ENCODE results near the gene FHIT. TPM values are rescaled to one million over a fixed set of nuclear protein-coding genes. Genes with fewer than 3 reads are reported as not detected.
"Not testable (repeated sequence)": the region's sequence is repeated elsewhere in the genome, so short reads cannot be mapped to it uniquely, and the experiment has no call there.

Gene FHIT
- total RNA-seq, 1 donor from 2014 or later = 20.2 TPM

DNA sequence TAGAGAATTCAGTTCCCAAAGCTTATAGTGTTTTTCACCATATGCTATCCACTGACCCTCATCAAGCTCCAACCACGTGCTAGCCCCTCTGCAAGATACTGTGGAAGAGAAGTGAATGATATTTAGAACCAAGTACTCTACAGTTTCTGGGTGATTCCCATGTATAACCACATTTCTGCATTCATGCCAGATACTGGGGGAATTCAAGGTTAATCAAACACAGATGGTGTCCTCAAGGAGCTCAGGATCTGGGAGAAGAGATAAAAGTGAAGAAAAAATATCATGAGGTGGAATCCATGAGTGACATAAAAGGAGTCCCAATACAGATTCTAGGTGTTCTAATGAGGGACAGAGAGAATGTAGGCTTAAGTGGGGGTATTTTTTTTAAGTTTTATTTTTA lies 195.8 kb downstream of the FHIT start:
- Mint-ChIP-seq H3K36me3 (ENCODE audit: low read depth, unreplicated experiment) (no peaks in the 10 kb centered on the region), H3K27ac (ENCODE audit: unreplicated experiment) (no peak overlapping the region), H3K4me3 (ENCODE audit: unreplicated experiment) (no peak overlapping the region), H3K27me3 (ENCODE audit: unreplicated experiment) (peaks cover 2% of the 10 kb centered on the region), H3K4me1 (ENCODE audit: unreplicated experiment) (peaks cover 3% of the 10 kb centered on the region), H3K9me3 (ENCODE audit: unreplicated experiment) (no peaks in the 10 kb centered on the region)
- no peak for DNase-seq (ENCODE audit: low spot score)
- TF ChIP-seq, protein P1, sequence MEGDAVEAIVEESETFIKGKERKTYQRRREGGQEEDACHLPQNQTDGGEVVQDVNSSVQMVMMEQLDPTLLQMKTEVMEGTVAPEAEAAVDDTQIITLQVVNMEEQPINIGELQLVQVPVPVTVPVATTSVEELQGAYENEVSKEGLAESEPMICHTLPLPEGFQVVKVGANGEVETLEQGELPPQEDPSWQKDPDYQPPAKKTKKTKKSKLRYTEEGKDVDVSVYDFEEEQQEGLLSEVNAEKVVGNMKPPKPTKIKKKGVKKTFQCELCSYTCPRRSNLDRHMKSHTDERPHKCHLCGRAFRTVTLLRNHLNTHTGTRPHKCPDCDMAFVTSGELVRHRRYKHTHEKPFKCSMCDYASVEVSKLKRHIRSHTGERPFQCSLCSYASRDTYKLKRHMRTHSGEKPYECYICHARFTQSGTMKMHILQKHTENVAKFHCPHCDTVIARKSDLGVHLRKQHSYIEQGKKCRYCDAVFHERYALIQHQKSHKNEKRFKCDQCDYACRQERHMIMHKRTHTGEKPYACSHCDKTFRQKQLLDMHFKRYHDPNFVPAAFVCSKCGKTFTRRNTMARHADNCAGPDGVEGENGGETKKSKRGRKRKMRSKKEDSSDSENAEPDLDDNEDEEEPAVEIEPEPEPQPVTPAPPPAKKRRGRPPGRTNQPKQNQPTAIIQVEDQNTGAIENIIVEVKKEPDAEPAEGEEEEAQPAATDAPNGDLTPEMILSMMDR (IDR thresholded peaks at IDR 0.05; ENCODE audit: unreplicated experiment) = no peak

- DNase-seq (ENCODE audit: low spot score) = no peak
- H3K4me1 Mint-ChIP-seq (ENCODE audit: unreplicated experiment) = peaks cover 3% of the 10 kb centered on the region
- H3K27me3 Mint-ChIP-seq (ENCODE audit: unreplicated experiment) = peaks cover 2% of the 10 kb centered on the region
- H3K9me3 Mint-ChIP-seq (ENCODE audit: unreplicated experiment) = no peaks in the 10 kb centered on the region
- TF ChIP-seq, protein P1 (IDR thresholded peaks at IDR 0.05; ENCODE audit: unreplicated experiment) = no peak
- no peak overlapping the region for H3K4me3 Mint-ChIP-seq (ENCODE audit: unreplicated experiment)
- H3K27ac Mint-ChIP-seq (ENCODE audit: unreplicated experiment) = no peak overlapping the region
- H3K36me3 Mint-ChIP-seq (ENCODE audit: low read depth, unreplicated experiment) = no peaks in the 10 kb centered on the region
These were observed 197.3 kb downstream of the FHIT start for GRCh38 chr3:61053781-61054496.

DNA sequence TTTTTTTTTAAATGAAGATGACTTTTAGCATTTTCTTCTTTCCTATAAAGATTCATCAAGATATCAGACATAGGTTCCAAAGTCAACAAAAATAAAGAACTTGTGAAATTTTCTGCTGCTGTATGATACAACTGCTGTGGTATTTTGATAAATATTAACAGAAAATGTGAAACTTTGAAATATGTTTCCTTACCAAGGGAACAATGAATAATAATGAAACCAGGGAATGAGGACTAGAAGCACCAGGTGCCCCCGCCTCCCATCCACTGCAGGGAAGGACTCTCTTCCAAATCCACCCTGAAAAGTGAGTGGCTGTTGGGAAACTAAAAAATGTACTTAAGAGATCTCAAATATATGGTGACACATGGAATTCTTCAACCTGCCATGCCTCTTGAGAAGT lies 198.4 kb downstream of the FHIT start:
- Mint-ChIP-seq H3K27ac (ENCODE audit: unreplicated experiment) (no peak overlapping the region), H3K4me1 (ENCODE audit: unreplicated experiment) (no peaks in the 10 kb centered on the region), H3K4me3 (ENCODE audit: unreplicated experiment) (no peak overlapping the region), H3K27me3 (ENCODE audit: unreplicated experiment) (peaks cover 2% of the 10 kb centered on the region), H3K36me3 (ENCODE audit: low read depth, unreplicated experiment) (no peaks in the 10 kb centered on the region), H3K9me3 (ENCODE audit: unreplicated experiment) (no peaks in the 10 kb centered on the region)
- DNase-seq (ENCODE audit: low spot score) = no peak
- TF ChIP-seq, protein P1 (IDR thresholded peaks at IDR 0.05; ENCODE audit: unreplicated experiment) = no peak

- Mint-ChIP-seq H3K4me1 (ENCODE audit: unreplicated experiment) (no peaks in the 10 kb centered on the region), H3K36me3 (ENCODE audit: low read depth, unreplicated experiment) (no peaks in the 10 kb centered on the region), H3K27me3 (ENCODE audit: unreplicated experiment) (peaks cover 2% of the 10 kb centered on the region), H3K27ac (ENCODE audit: unreplicated experiment) (no peak overlapping the region), H3K9me3 (ENCODE audit: unreplicated experiment) (no peaks in the 10 kb centered on the region), H3K4me3 (ENCODE audit: unreplicated experiment) (no peak overlapping the region)
- TF ChIP-seq, protein P1 (IDR thresholded peaks at IDR 0.05; ENCODE audit: unreplicated experiment) = no peak
- no peak for DNase-seq (ENCODE audit: low spot score)
These were observed 199.6 kb downstream of the FHIT start for GRCh38 chr3:61051666-61052065.

DNA sequence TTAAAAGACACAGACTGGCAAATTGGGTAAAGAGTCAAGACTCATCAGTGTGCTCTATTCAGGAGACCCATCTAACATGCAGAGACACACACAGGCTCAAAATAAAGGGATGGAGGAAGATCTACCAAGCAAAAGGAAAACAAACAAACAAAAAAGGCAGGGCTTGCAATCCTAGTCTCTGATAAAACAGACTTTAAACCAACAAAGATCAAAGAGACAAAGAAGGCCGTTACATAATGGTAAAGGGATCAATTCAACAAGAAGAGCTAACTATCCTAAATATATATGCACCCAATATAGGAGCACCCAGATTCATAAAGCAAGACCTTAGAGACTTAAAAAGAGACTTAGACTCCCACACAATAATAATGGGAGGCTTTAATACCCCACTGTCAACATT lies 206.1 kb downstream of the FHIT start:
- not testable (repeated sequence) for H3K27ac Mint-ChIP-seq (ENCODE audit: unreplicated experiment); H3K27me3 Mint-ChIP-seq (ENCODE audit: unreplicated experiment); DNase-seq (ENCODE audit: low spot score); H3K4me3 Mint-ChIP-seq (ENCODE audit: unreplicated experiment); H3K4me1 Mint-ChIP-seq (ENCODE audit: unreplicated experiment); H3K9me3 Mint-ChIP-seq (ENCODE audit: unreplicated experiment)
- peaks cover 12% of the 10 kb centered on the region for H3K36me3 Mint-ChIP-seq (ENCODE audit: low read depth, unreplicated experiment)
